WTC11 (cell line): Measurements from ENCODE around the gene NPTX1. TPM values are rescaled to one million over a fixed set of nuclear protein-coding genes. Genes with fewer than 3 reads are reported as not detected.

ENCODE experiments used
- ATAC-seq: fragments of 200-7000 bp; cut with Tn5 transposase; 2 replicates; pipeline ENCODE4 v1.10.0; 2021; ENCODE audit warnings: mild to moderate bottlenecking, moderate library complexity
- CTCF ChIA-PET: fragments of 300-600 bp; sonication (Branson Sonifier 250); formaldehyde crosslinking; loops from one replicate; lab custom pipeline; 2021; ENCODE audit warnings: antibody characterized with exemption; lab: Charles Lee
- POLR2A ChIA-PET: fragments of 350-600 bp; sonication (Branson Sonifier 250); formaldehyde crosslinking; loops from one replicate; lab custom pipeline; 2021; ENCODE audit warnings: antibody characterized with exemption; lab: Charles Lee
- DNase-seq: peaks from one replicate; pipeline ENCODE4 v3.0.0; 2021; ENCODE audit warnings: low spot score
- H3K27ac Mint-ChIP-seq: 2 replicates; pipeline ENCODE4 v1.8.0; 2021; ENCODE audit warnings: mixed read lengths
- H3K27me3 Mint-ChIP-seq: 2 replicates; pipeline ENCODE4 v1.8.0; 2021; ENCODE audit warnings: low read depth, mild to moderate bottlenecking, moderate library complexity, mixed read lengths
- H3K36me3 Mint-ChIP-seq: 2 replicates; pipeline ENCODE4 v1.8.0; 2021; ENCODE audit warnings: mixed read lengths
- H3K4me1 Mint-ChIP-seq: 2 replicates; pipeline ENCODE4 v1.8.0; 2022; ENCODE audit warnings: mixed read lengths
- H3K4me3 Mint-ChIP-seq: 2 replicates; pipeline ENCODE4 v1.8.0; 2021; ENCODE audit warnings: mild to moderate bottlenecking, moderate library complexity, mixed read lengths
- H3K9me3 Mint-ChIP-seq: 2 replicates; pipeline ENCODE4 v1.8.0; 2021; ENCODE audit warnings: mixed read lengths
- AFF4 ChIP-seq: sonication (generic); formaldehyde crosslinking; IDR thresholded peaks from 2 replicates; pipeline ENCODE4 v1.8.1; 2023; ENCODE audit warnings: mild to moderate bottlenecking, missing genetic modification reagents, borderline replicate concordance
- CREB1 ChIP-seq: sonication (generic); formaldehyde crosslinking; IDR thresholded peaks from 2 replicates; pipeline ENCODE4 v1.8.0; 2023; ENCODE audit warnings: mild to moderate bottlenecking, missing genetic modification reagents
- CTCF ChIP-seq: fragments of 200-600 bp; IDR thresholded peaks from 2 replicates; pipeline ENCODE4 v1.8.0; 2022; ENCODE audit warnings: antibody characterized with exemption
- FOXJ3 ChIP-seq: sonication (generic); formaldehyde crosslinking; IDR thresholded peaks from 2 replicates; pipeline ENCODE4 v1.9.0; 2021; ENCODE audit warnings: missing genetic modification reagents, mild to moderate bottlenecking, borderline replicate concordance
- FOXP1 ChIP-seq: sonication (generic); formaldehyde crosslinking; IDR thresholded peaks from 2 replicates; pipeline ENCODE4 v1.8.0; 2022; ENCODE audit warnings: missing genetic modification reagents, mild to moderate bottlenecking, moderate library complexity, borderline replicate concordance
- HMGA2 ChIP-seq: fragments of 250-450 bp; sonication (Bioruptor Pico); IDR thresholded peaks from 2 replicates; pipeline ENCODE4 v1.4.0; 2021; ENCODE audit warnings: mild to moderate bottlenecking, moderate library complexity
- JAZF1 ChIP-seq: fragments of 250-450 bp; sonication (Bioruptor Pico); IDR thresholded peaks from 2 replicates; pipeline ENCODE4 v1.9.0; 2021; ENCODE audit warnings: moderate library complexity, mild to moderate bottlenecking, inconsistent platforms
- NFE2L1 ChIP-seq: sonication (generic); formaldehyde crosslinking; IDR thresholded peaks from 2 replicates; pipeline ENCODE4 v1.8.1; 2023; ENCODE audit warnings: missing genetic modification reagents
- OVOL2 ChIP-seq: fragments of 250-450 bp; sonication (Bioruptor Pico); IDR thresholded peaks from 2 replicates; pipeline ENCODE4 v1.9.0; 2021; ENCODE audit warnings: mild to moderate bottlenecking, borderline replicate concordance
- RORB ChIP-seq: fragments of 250-450 bp; sonication (Bioruptor Pico); IDR thresholded peaks from 2 replicates; pipeline ENCODE4 v1.9.0; 2021; ENCODE audit warnings: mild to moderate bottlenecking
- SOX15 ChIP-seq: fragments of 250-450 bp; sonication (Bioruptor Pico); IDR thresholded peaks from 2 replicates; pipeline ENCODE4 v1.9.0; 2021; ENCODE audit warnings: mild to moderate bottlenecking
- USF2 ChIP-seq: sonication (generic); formaldehyde crosslinking; IDR thresholded peaks from 2 replicates; pipeline ENCODE4 v1.8.1; 2023; ENCODE audit warnings: mild to moderate bottlenecking, missing genetic modification reagents, moderate library complexity
- ZBTB21 ChIP-seq: sonication (generic); formaldehyde crosslinking; IDR thresholded peaks from 2 replicates; pipeline ENCODE4 v1.8.1; 2023; ENCODE audit warnings: mild to moderate bottlenecking, missing genetic modification reagents, borderline replicate concordance
- ZNF138 ChIP-seq: sonication (generic); formaldehyde crosslinking; conservative IDR thresholded peaks from 2 replicates; pipeline ENCODE4 v1.8.1; 2022; ENCODE audit warnings: mild to moderate bottlenecking, moderate library complexity, missing genetic modification reagents
- ZNF263 ChIP-seq: sonication (generic); formaldehyde crosslinking; IDR thresholded peaks from 2 replicates; pipeline ENCODE4 v1.8.1; 2022; ENCODE audit warnings: low read depth, mild to moderate bottlenecking, moderate library complexity, missing genetic modification reagents
- ZNF317 ChIP-seq: sonication (generic); formaldehyde crosslinking; IDR thresholded peaks from 2 replicates; pipeline ENCODE4 v1.8.1; 2023; ENCODE audit warnings: low read depth, mild to moderate bottlenecking, moderate library complexity, missing genetic modification reagents, borderline replicate concordance
- ZNF423 ChIP-seq: fragments of 250-450 bp; sonication (Bioruptor Pico); IDR thresholded peaks from 2 replicates; pipeline ENCODE4 v2.1.2; 2022; ENCODE audit warnings: mild to moderate bottlenecking, moderate library complexity
- ZNF512 ChIP-seq: sonication (generic); formaldehyde crosslinking; IDR thresholded peaks from 2 replicates; pipeline ENCODE4 v1.8.1; 2022; ENCODE audit warnings: missing genetic modification reagents, borderline replicate concordance
- total RNA-seq: library from RNA; stranded (reverse); gene quantifications from 3 replicates; pipeline ENCODE4 v1.2.3, GENCODE V29; 2021

Gene NPTX1
- total RNA-seq, 1 experiment from 2014 or later = 15.1 TPM

- TF ChIP-seq USF2 (CRISPR knock-in tag) = no peak
- TF ChIP-seq FOXJ3 (CRISPR knock-in tag) = no peak
- no peak for TF ChIP-seq ZNF423 (CRISPR knock-in tag)
- no peak for TF ChIP-seq ZNF263
- no peak for TF ChIP-seq ZNF512 (CRISPR knock-in tag)
These were observed 11.0 kb downstream of the NPTX1 start (continued) for GRCh38 chr17:80465327-80465974.

- TF ChIP-seq ZBTB21 (no peak), RORB (no peak), OVOL2 (CRISPR knock-in tag) (no peak), ZNF138 (CRISPR knock-in tag) (no peak), JAZF1 (CRISPR knock-in tag) (no peak), NFE2L1 (CRISPR knock-in tag) (no peak), ZNF317 (CRISPR knock-in tag) (no peak), CREB1 (no peak), SOX15 (CRISPR knock-in tag) (no peak), HMGA2 (CRISPR knock-in tag) (no peak), FOXP1 (no peak), AFF4 (CRISPR knock-in tag) (no peak), CTCF (no peak)
- Mint-ChIP-seq H3K4me1 (no peaks in the 10 kb centered on the region), H3K9me3 (no peaks in the 10 kb centered on the region), H3K36me3 (no peaks in the 10 kb centered on the region), H3K27ac (no peak overlapping the region), H3K27me3 (peaks cover 22% of the 10 kb centered on the region), H3K4me3 (no peak overlapping the region)
- ChIA-PET CTCF (interaction anchor here (0.6 to 1.9 kb wide), 6 partner anchors 10 to 102 kb away, joined by 3 to 8 read pairs (median 3); no protein-coding TSS in a partner anchor), POLR2A (interaction anchor here (0.9 kb wide), 1 partner anchor 10 kb away, joined by 4 read pairs; no protein-coding TSS in a partner anchor)
- ATAC-seq (no peak), DNase-seq (no peak)
These were observed 11.9 kb downstream of the NPTX1 start for GRCh38 chr17:80464486-80464885.
